ENCODE measurements around the gene LYG1. TPM values are rescaled to one million over a fixed set of nuclear protein-coding genes. Genes with fewer than 3 reads are reported as not detected.

Gene LYG1
- polyA plus RNA-seq, 1 of the 3 experiments (the other 2 are of a cell fraction): 1.2 TPM

GRCh38 chr2:99342536-99342935 is 41.5 kb upstream of the LYG1 start:
- Histone ChIP-seq H3K79me2 (ENCODE audit: insufficient read depth) (peaks cover 97% of the 10 kb centered on the region), H3K4me3 (ENCODE audit: low read depth in 2 of 2, low read length in 1 of 2) (no peak overlapping the region), H3F3A (replicated peaks; ENCODE audit: insufficient read depth) (peaks cover 4% of the 10 kb centered on the region), H3K36me3 (replicated peaks in 1 of 2; ENCODE audit: control insufficient read depth in 1 of 2, insufficient read depth in 2 of 2, low read length in 1 of 2) (no peaks in the 10 kb centered on the region), H3K4me2 (no peak overlapping the region), H3K9me3 (no peaks in the 10 kb centered on the region), H3K27ac (ENCODE audit: low read depth in 2 of 2, low read length in 1 of 2) (no peak overlapping the region), H3K27me3 (ENCODE audit: insufficient read depth) (no peaks in the 10 kb centered on the region), H3K9me2 (no peaks in the 10 kb centered on the region), H3K4me1 (ENCODE audit: control insufficient read depth in 1 of 2, insufficient read depth in 2 of 2, low read depth in 1 of 2, low read length in 1 of 2) (no peaks in the 10 kb centered on the region; a peak in 2 of 4 replicates), H4K20me1 (ENCODE audit: insufficient read depth) (peaks cover 55% of the 10 kb centered on the region), H3K9ac (no peak overlapping the region), H2AFZ (ENCODE audit: low read depth) (no peak overlapping the region)
- 100% methylated on average over 2 of the region's 2 CpGs for whole genome bisulfite sequencing (ENCODE audit: low lambda C conversion rate)
- ChIA-PET POLR2A (no interaction called here), CTCF (no interaction called here)
- TF ChIP-seq GATA2 (CRISPR knock-in tag; IDR thresholded peaks at IDR 0.05) (no peak), RFX5 (IDR thresholded peaks at IDR 0.05; ENCODE audit: low read length) (no peak), CHD2 (IDR thresholded peaks at IDR 0.05; ENCODE audit: low read length, partially characterized antibody) (no peak), YY1 (IDR thresholded peaks at IDR 0.05; ENCODE audit: low read depth) (no peak), IRF3 (IDR thresholded peaks at IDR 0.05; ENCODE audit: low read depth, low read length) (no peak), USF1 (IDR thresholded peaks at IDR 0.05; ENCODE audit: borderline replicate concordance, low read depth) (no peak), RCOR1 (IDR thresholded peaks at IDR 0.05; ENCODE audit: low read length) (no peak)
- no peak for DNase-seq

GRCh38 chr2:99340669-99341236 is 39.8 kb upstream of the LYG1 start:
- no peaks in the 10 kb centered on the region for H3K27me3 ChIP-seq (ENCODE audit: insufficient read depth)
- TF ChIP-seq RXRA (IDR thresholded peaks at IDR 0.05; ENCODE audit: borderline replicate concordance, low read depth): no peak
- no peak for TF ChIP-seq TAF1 (IDR thresholded peaks at IDR 0.05; ENCODE audit: borderline replicate concordance, low read depth, low read length)
- no peak for TF ChIP-seq MXI1 (IDR thresholded peaks at IDR 0.05; ENCODE audit: low read depth, low read length)
- TF ChIP-seq MEF2A (IDR thresholded peaks at IDR 0.05; ENCODE audit: borderline replicate concordance, low read depth): no peak
- no peaks in the 10 kb centered on the region for H3K9me3 ChIP-seq
- H3K27ac ChIP-seq (ENCODE audit: low read depth in 2 of 2, low read length in 1 of 2): no peak overlapping the region
- WGBS (ENCODE audit: low lambda C conversion rate): 84% methylated on average over 8 of the region's 8 CpGs
- no peak overlapping the region for H3K9ac ChIP-seq
- H3K4me1 ChIP-seq (ENCODE audit: control insufficient read depth in 1 of 2, insufficient read depth in 2 of 2, low read depth in 1 of 2, low read length in 1 of 2): no peaks in the 10 kb centered on the region; a peak in 2 of 4 replicates
- H3K4me3 ChIP-seq (ENCODE audit: low read depth in 2 of 2, low read length in 1 of 2): no peak overlapping the region
- no peak overlapping the region for H3K4me2 ChIP-seq
- POLR2A ChIA-PET: no interaction called here
- H3K79me2 ChIP-seq (ENCODE audit: insufficient read depth): peaks cover 88% of the 10 kb centered on the region
- H4K20me1 ChIP-seq (ENCODE audit: insufficient read depth): peaks cover 49% of the 10 kb centered on the region
- H3K36me3 ChIP-seq (replicated peaks in 1 of 2; ENCODE audit: control insufficient read depth in 1 of 2, insufficient read depth in 2 of 2, low read length in 1 of 2): no peaks in the 10 kb centered on the region
- no peak overlapping the region for H2AFZ ChIP-seq (ENCODE audit: low read depth)
- H3K9me2 ChIP-seq: no peaks in the 10 kb centered on the region
- CTCF ChIA-PET: interaction anchor here (0.6 kb wide), 1 partner anchor 201 kb away, joined by 3 read pairs; no protein-coding TSS in a partner anchor
- peaks cover 10% of the 10 kb centered on the region for H3F3A ChIP-seq (replicated peaks; ENCODE audit: insufficient read depth)
- no peak for DNase-seq

Data from SK-N-SH (cell line).